HepG2 (cell line): ENCODE results near the gene NEK6. TPM values are rescaled to one million over a fixed set of nuclear protein-coding genes. Genes with fewer than 3 reads are reported as not detected.

Experiments
- ATF6 ChIP-seq: sonication (generic); formaldehyde crosslinking; conservative IDR thresholded peaks from 2 replicates; pipeline ENCODE4 v1.4.0; 2020; ENCODE audit warnings: missing genetic modification reagents
- CENPT ChIP-seq: sonication (generic); formaldehyde crosslinking; IDR thresholded peaks from 2 replicates; pipeline ENCODE4 v1.8.0; 2022; ENCODE audit warnings: low read depth, mild to moderate bottlenecking, moderate library complexity, missing genetic modification reagents
- FOXK2 ChIP-seq: fragments of 450-650 bp; IDR thresholded peaks from 2 replicates; pipeline ENCODE4 v1.6.1; 2016
- HDAC1 ChIP-seq: sonication (generic); formaldehyde crosslinking; IDR thresholded peaks from 2 replicates; pipeline ENCODE4 v1.5.1; 2020; ENCODE audit warnings: mild to moderate bottlenecking, missing genetic modification reagents
- KIAA2018 ChIP-seq: sonication (generic); formaldehyde crosslinking; IDR thresholded peaks from 2 replicates; pipeline ENCODE4 v1.5.0; 2020; ENCODE audit warnings: mild to moderate bottlenecking, missing genetic modification reagents, borderline replicate concordance
- RELA ChIP-seq: sonication (generic); formaldehyde crosslinking; IDR thresholded peaks from 2 replicates; pipeline ENCODE4 v1.4.0; 2020; ENCODE audit warnings: missing genetic modification reagents
- SP5 ChIP-seq: IDR thresholded peaks from 2 replicates; pipeline ENCODE4 v1.6.1; 2016; ENCODE audit warnings: low read depth, borderline replicate concordance
- SRF ChIP-seq: IDR thresholded peaks from 2 replicates; pipeline ENCODE4 v1.6.1; 2011; ENCODE audit warnings: mild to moderate bottlenecking, low read depth, low read length, moderate library complexity
- SUZ12 ChIP-seq: fragments of 150-350 bp; IDR thresholded peaks from 2 replicates; pipeline ENCODE4 v1.6.1; 2014; ENCODE audit warnings: low read depth, low read length
- ZBTB49 ChIP-seq: sonication (generic); formaldehyde crosslinking; IDR thresholded peaks from 2 replicates; pipeline ENCODE4 v1.4.0; 2020; ENCODE audit warnings: missing genetic modification reagents, borderline replicate concordance
- ZNF251 ChIP-seq: sonication (generic); formaldehyde crosslinking; IDR thresholded peaks from 2 replicates; pipeline ENCODE4 v1.9.0; 2021; ENCODE audit warnings: mild to moderate bottlenecking, missing genetic modification reagents
- ZNF326 ChIP-seq: sonication (generic); formaldehyde crosslinking; IDR thresholded peaks from 2 replicates; pipeline ENCODE4 v1.4.0; 2020; ENCODE audit warnings: missing genetic modification reagents, borderline replicate concordance
- ZNF644 ChIP-seq: IDR thresholded peaks from 2 replicates; pipeline ENCODE4 v1.6.1; 2016; ENCODE audit warnings: low read depth
- ZNF687 ChIP-seq: sonication (generic); formaldehyde crosslinking; IDR thresholded peaks from 2 replicates; pipeline ENCODE4 v1.5.1; 2020; ENCODE audit warnings: mild to moderate bottlenecking, missing genetic modification reagents, moderate library complexity
- ZNF850 ChIP-seq: sonication (generic); formaldehyde crosslinking; conservative IDR thresholded peaks from 2 replicates; pipeline ENCODE4 v1.9.0; 2021; ENCODE audit warnings: mild to moderate bottlenecking, missing genetic modification reagents
- polyA plus RNA-seq, 8 experiments: library from polyadenylated mRNA; depleted of rRNA in 3 of 8; stranded (reverse) in 7 of 8; unstranded in 1 of 8; fragments of >200 nt; fragmentation: Illumina TruSeq in 4 of 8; extraction: Trizol in 4 of 8; gene quantifications; 2 replicates each; pipeline versions ENCODE4 v1.2.1 to v1.2.3, GENCODE V29; 2011 to 2016; ENCODE audit warnings: low read depth in 4 of 8, missing spikeins in 1 of 8, mixed read lengths in 1 of 8; ENCODE audit not compliant: insufficient read depth in 1 of 8
- total RNA-seq, 5 experiments: library from RNA; depleted of rRNA; stranded (reverse); fragments of >200 nt; fragmentation: Illumina TruSeq; extraction: Trizol; gene quantifications; 2 replicates each; pipeline ENCODE4 v1.2.3, GENCODE V29; 2016; ENCODE audit warnings: low read depth in 1 of 5

The NEK6 gene
- total and polyA plus RNA-seq, 2 of the 13 experiments (the other 11 are each of a cell fraction or from before 2014, with no cell fraction given), result 30.4 to 119 TPM

- TF ChIP-seq HDAC1 (CRISPR knock-in tag), result no peak
- no peak for TF ChIP-seq SRF
- TF ChIP-seq ATF6 (CRISPR knock-in tag), result no peak
- no peak for TF ChIP-seq RELA (CRISPR knock-in tag)
- TF ChIP-seq SP5 (CRISPR knock-in tag), result no peak
- no peak for TF ChIP-seq ZNF850
- TF ChIP-seq SUZ12, result no peak
- TF ChIP-seq ZNF326 (CRISPR knock-in tag), result no peak
- peak; percentile 27; the same call in 1 of the 2 replicates for TF ChIP-seq ZNF687 (CRISPR knock-in tag)
- no peak for TF ChIP-seq ZBTB49 (CRISPR knock-in tag)
- TF ChIP-seq FOXK2, result no peak
- no peak for TF ChIP-seq CENPT (CRISPR knock-in tag)
- TF ChIP-seq ZNF251, result no peak
- no peak for TF ChIP-seq ZNF644 (CRISPR knock-in tag)
- TF ChIP-seq KIAA2018 (CRISPR knock-in tag), result no peak
These were observed 39.8 kb downstream of the NEK6 start (continued) for GRCh38 chr9:124297551-124297901.
